ES-I3 (cell line): Measurements from ENCODE around the gene CEP72.
"Not testable (repeated sequence)": the region's sequence is repeated elsewhere in the genome, so short reads cannot be mapped to it uniquely, and the experiment has no call there.

ENCODE experiments used
- H3K36me3 ChIP-seq: 2 replicates; pipeline ENCODE4 v1.6.1; 2013; ENCODE audit warnings: mild to moderate bottlenecking, low read length, control low read depth, moderate library complexity; ENCODE audit not compliant: insufficient read depth
- H3K4me1 ChIP-seq: 2 replicates; pipeline ENCODE4 v1.6.1; 2013; ENCODE audit warnings: mild to moderate bottlenecking, control low read depth, low read length; ENCODE audit not compliant: insufficient read depth
- H3K9ac ChIP-seq: 2 replicates; pipeline ENCODE4 v1.6.1; 2013; ENCODE audit warnings: low read depth, mild to moderate bottlenecking, low read length, moderate library complexity
- H3K9me3 ChIP-seq: 2 replicates; pipeline ENCODE4 v1.6.1; 2013; ENCODE audit warnings: mild to moderate bottlenecking, low read length, moderate library complexity; ENCODE audit not compliant: control insufficient read depth, insufficient read depth

Gene CEP72

GRCh38 chr5:573206-573605 lies 38.9 kb upstream of the CEP72 start:
- Histone ChIP-seq H3K36me3 (no peaks in the 10 kb centered on the region), H3K9me3 (peaks cover 2% of the 10 kb centered on the region; the same call in 1 of the 2 replicates)

GRCh38 chr5:573976-574375 lies 38.2 kb upstream of the CEP72 start:
- H3K4me1 ChIP-seq: 0 out of 2 replicates have a peak, but pooled peaks cover 4% of the 10 kb centered on the region
- H3K9me3 ChIP-seq: peaks cover 2% of the 10 kb centered on the region; the same call in 1 of the 2 replicates
- H3K9ac ChIP-seq: no peak overlapping the region
- H3K36me3 ChIP-seq: no peaks in the 10 kb centered on the region

More at GRCh38 chr5:573206-573605, 38.9 kb upstream of the CEP72 start:
- Histone ChIP-seq H3K9ac (no peak overlapping the region), H3K4me1 (0 out of 2 replicates have a peak, but pooled peaks cover 4% of the 10 kb centered on the region)

DNA sequence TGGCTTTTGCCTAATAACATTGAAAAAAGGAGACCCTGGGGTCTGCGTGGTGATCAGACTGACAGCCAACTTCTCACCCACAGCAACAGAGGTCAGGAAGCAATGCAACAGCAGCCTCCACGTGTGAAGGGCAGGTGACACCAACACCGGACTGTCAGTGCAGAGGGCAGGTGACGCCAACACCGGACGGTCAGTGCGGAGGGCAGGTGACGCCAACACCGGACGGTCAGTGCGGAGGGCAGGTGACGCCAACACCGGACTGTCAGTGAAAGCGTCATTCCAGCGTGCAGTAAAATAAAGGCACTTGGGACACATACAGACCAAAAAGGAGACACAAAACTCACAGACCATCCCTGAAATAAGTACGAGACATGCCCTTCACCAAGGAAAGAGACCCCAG lies 37.2 kb upstream of the CEP72 start:
- no peaks in the 10 kb centered on the region for H3K36me3 ChIP-seq
- peaks cover 2% of the 10 kb centered on the region; the same call in 1 of the 2 replicates for H3K9me3 ChIP-seq
- no peak overlapping the region for H3K9ac ChIP-seq
- 0 out of 2 replicates have a peak, but pooled peaks cover 4% of the 10 kb centered on the region for H3K4me1 ChIP-seq

GRCh38 chr5:575636-576035 lies 36.5 kb upstream of the CEP72 start:
- Histone ChIP-seq H3K4me1 (peaks cover 8% of the 10 kb centered on the region; the same call in 1 of the 2 replicates), H3K36me3 (no peaks in the 10 kb centered on the region), H3K9me3 (peaks cover 2% of the 10 kb centered on the region; the same call in 1 of the 2 replicates), H3K9ac (no peak overlapping the region)

GRCh38 chr5:577214-577613 lies 34.9 kb upstream of the CEP72 start:
- H3K9me3 ChIP-seq, H3K9ac ChIP-seq, H3K36me3 ChIP-seq, H3K4me1 ChIP-seq: not testable (repeated sequence)

DNA sequence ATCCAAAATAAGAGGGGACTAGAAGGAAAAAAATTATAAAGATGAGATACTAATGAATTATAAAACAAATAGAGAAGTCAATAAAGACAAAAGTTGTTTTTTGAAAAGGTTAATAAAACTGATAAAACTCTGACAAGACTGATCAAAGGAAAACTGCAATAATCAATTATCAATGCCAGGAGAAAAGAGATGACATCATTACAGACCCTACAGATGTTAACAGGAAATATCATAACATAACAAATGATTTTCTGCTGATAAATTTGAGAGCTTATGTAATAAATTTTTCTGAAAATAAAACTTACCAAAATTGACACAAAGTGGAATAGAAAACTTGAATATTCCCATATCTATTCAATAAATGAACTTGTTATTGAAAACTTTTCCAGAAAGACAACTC lies 34.3 kb upstream of the CEP72 start:
- Histone ChIP-seq H3K4me1 (peaks cover 4% of the 10 kb centered on the region; the same call in 1 of the 2 replicates), H3K36me3 (no peaks in the 10 kb centered on the region), H3K9me3 (peaks cover 2% of the 10 kb centered on the region; the same call in 1 of the 2 replicates), H3K9ac (no peak overlapping the region)

DNA sequence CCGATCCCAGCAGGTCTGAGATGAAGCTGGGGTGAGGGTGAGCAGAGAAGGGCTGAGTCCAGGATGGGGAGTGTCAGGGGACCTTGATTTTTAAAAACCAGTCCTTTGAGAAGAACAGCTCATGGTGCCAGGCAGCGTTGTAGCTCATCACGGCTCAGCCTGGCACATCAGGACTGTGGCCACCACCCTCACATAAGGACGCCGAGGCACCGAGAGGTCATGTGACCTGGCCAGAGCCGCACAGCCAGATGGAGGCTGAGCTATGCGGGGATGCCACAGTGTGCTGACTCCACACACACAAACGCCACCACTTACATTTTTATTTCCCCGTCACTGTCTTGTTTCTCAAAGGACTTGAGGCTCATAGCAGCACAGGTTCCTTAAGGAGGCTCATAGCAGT lies 32.9 kb upstream of the CEP72 start:
- Histone ChIP-seq H3K9ac (no peak overlapping the region), H3K36me3 (no peaks in the 10 kb centered on the region), H3K9me3 (peaks cover 2% of the 10 kb centered on the region; the same call in 1 of the 2 replicates), H3K4me1 (peaks cover 4% of the 10 kb centered on the region; the same call in 1 of the 2 replicates)

DNA sequence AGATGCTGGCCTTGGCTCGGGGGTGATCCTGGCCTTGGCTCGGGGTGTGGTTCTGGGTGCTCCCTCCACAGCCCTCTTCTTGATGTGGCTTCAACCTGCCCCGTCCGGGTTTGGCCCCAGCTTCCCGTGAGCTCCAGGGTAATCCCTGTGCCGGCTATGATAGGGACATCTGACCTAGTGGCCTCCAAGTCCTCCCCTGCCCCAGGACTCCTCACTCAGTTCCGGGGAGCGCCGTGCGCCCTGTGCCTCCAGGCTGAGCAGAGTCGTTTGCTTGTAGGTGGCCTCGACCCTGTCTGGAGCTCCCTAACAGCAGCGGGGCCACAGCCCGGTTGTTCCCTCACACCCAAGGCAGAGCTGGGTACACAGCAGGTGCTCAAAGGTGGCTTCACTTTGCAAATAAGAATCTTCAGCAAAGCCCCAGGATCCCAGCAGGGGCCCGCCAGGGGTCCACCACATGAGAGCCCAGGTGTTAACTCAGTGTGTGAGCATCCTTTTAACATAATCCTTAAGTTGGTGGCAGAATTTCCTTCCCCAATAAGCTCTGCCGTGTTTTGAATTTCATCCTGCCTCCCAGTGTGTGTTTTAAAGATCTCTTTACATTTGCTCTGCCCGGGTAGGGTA lies 32.3 kb upstream of the CEP72 start:
- Histone ChIP-seq H3K9me3 (peaks cover 2% of the 10 kb centered on the region; the same call in 1 of the 2 replicates), H3K9ac (no peak overlapping the region), H3K36me3 (no peaks in the 10 kb centered on the region), H3K4me1 (peaks cover 4% of the 10 kb centered on the region; the same call in 1 of the 2 replicates)

GRCh38 chr5:580436-580835 lies 31.7 kb upstream of the CEP72 start:
- Histone ChIP-seq H3K36me3 (no peaks in the 10 kb centered on the region), H3K9ac (no peak overlapping the region), H3K9me3 (peaks cover 2% of the 10 kb centered on the region; the same call in 1 of the 2 replicates), H3K4me1 (peaks cover 4% of the 10 kb centered on the region; the same call in 1 of the 2 replicates)

DNA sequence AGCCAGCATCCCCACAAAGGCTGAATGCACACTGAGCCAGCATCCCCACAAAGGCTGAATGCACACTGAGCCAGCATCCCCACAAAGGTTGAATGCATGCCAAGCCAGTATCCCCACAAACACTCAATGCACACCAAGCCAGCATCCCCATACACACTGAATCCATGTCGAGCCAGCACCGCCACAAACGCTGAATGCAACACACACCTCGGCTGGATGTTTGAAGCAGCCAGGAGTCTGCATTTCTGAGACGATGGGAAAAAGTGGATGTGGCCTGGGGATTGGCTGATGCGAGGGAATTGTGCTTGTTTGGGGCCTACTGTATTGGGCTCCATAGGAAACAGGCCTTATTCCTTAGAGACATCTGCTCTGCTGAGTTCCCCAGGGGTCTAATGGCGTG lies 30.9 kb upstream of the CEP72 start:
- Histone ChIP-seq H3K36me3 (no peaks in the 10 kb centered on the region), H3K9me3 (peaks cover 2% of the 10 kb centered on the region; the same call in 1 of the 2 replicates), H3K4me1 (peaks cover 4% of the 10 kb centered on the region; the same call in 1 of the 2 replicates), H3K9ac (no peak overlapping the region)

GRCh38 chr5:581941-582340 lies 30.2 kb upstream of the CEP72 start:
- Histone ChIP-seq H3K9ac (no peak overlapping the region), H3K36me3 (no peaks in the 10 kb centered on the region), H3K4me1 (peaks cover 4% of the 10 kb centered on the region; the same call in 1 of the 2 replicates), H3K9me3 (no peaks in the 10 kb centered on the region; the same call in 1 of the 2 replicates)

GRCh38 chr5:582445-582844 lies 29.7 kb upstream of the CEP72 start:
- H3K9me3 ChIP-seq, H3K9ac ChIP-seq, H3K4me1 ChIP-seq, H3K36me3 ChIP-seq: not testable (repeated sequence)

- no peak overlapping the region for H3K9ac ChIP-seq
- no peaks in the 10 kb centered on the region for H3K9me3 ChIP-seq
- H3K4me1 ChIP-seq: peaks cover 4% of the 10 kb centered on the region; the same call in 1 of the 2 replicates
- no peaks in the 10 kb centered on the region for H3K36me3 ChIP-seq
These were observed 29.1 kb upstream of the CEP72 start for GRCh38 chr5:582936-583635.

DNA sequence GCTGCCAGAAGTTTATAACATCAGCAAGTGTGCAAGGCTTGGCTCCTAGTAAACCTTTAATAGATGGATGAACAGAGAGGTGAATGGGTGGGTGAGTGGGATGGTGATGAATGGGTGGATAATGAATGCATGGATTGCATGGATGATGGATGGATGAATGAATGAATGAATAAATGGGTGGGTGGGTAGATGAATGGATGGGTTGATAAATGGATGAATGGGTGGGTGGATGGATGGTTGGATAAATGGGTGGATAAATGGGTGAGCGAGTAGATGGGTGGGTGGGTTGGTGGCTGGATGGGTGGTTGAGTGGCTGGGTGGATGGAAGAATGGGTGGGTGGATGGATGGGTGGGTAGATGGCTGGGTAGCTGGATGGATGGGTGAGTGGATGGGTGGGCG lies 28.5 kb upstream of the CEP72 start:
- Histone ChIP-seq H3K36me3 (no peaks in the 10 kb centered on the region), H3K9me3 (no peaks in the 10 kb centered on the region), H3K4me1 (peaks cover 4% of the 10 kb centered on the region; the same call in 1 of the 2 replicates), H3K9ac (no peak overlapping the region)

- Histone ChIP-seq H3K36me3 (no peaks in the 10 kb centered on the region), H3K9ac (no peak overlapping the region), H3K9me3 (no peaks in the 10 kb centered on the region; the same call in 1 of the 2 replicates), H3K4me1 (peaks cover 4% of the 10 kb centered on the region; the same call in 1 of the 2 replicates)
These were observed 27.9 kb upstream of the CEP72 start for GRCh38 chr5:584216-584615.
